Measurements from ENCODE around the gene NR3C1.

NR3C1 gene

GRCh38 chr5:143231973-143232812 lies 171.3 kb downstream of the NR3C1 start:
- DNase-seq (ENCODE audit: low read depth), result no peak

- no peak for DNase-seq (ENCODE audit: low read depth)
Measured at GRCh38 chr5:143231416-143231815, 172.1 kb downstream of the NR3C1 start.

GRCh38 chr5:143230676-143230996 lies 172.8 kb downstream of the NR3C1 start:
- no peak for DNase-seq (ENCODE audit: low read depth)

GRCh38 chr5:143229896-143230675 lies 173.4 kb downstream of the NR3C1 start:
- peak; percentile 51 for DNase-seq (ENCODE audit: low read depth)

GRCh38 chr5:143229426-143229895 lies 174.0 kb downstream of the NR3C1 start:
- DNase-seq (ENCODE audit: low read depth), result no peak

GRCh38 chr5:143228597-143229293 lies 174.7 kb downstream of the NR3C1 start:
- no peak for DNase-seq (ENCODE audit: low read depth)

Measured in GM04504 (cell line).